HFFc6 (cell line): ENCODE results near the gene OSR1. TPM values are rescaled to one million over a fixed set of nuclear protein-coding genes. Genes with fewer than 3 reads are reported as not detected.
A peak's percentile ranks its signal among the peaks of the same experiment; 100 is the strongest.

ENCODE experiments used
- DNase-seq: peaks from one replicate; pipeline ENCODE4 v3.0.0-alpha.2; 2018
- H3K27ac Mint-ChIP-seq: 2 replicates; pipeline ENCODE4 v1.8.0; 2020; ENCODE audit warnings: mild to moderate bottlenecking, mixed read lengths
- H3K27me3 Mint-ChIP-seq: 2 replicates; pipeline ENCODE4 v1.8.0; 2021; ENCODE audit warnings: mild to moderate bottlenecking, moderate library complexity, mixed read lengths; ENCODE audit not compliant: insufficient read depth
- H3K36me3 Mint-ChIP-seq: 2 replicates; pipeline ENCODE4 v1.8.0; 2021; ENCODE audit warnings: low read depth, mixed read lengths
- H3K4me1 Mint-ChIP-seq: 2 replicates; pipeline ENCODE4 v1.8.0; 2020; ENCODE audit warnings: low read depth, mixed read lengths
- H3K4me3 Mint-ChIP-seq: 2 replicates; pipeline ENCODE4 v1.8.0; 2020; ENCODE audit warnings: mild to moderate bottlenecking, moderate library complexity, mixed read lengths
- H3K9me3 Mint-ChIP-seq: 2 replicates; pipeline ENCODE4 v1.8.0; 2020; ENCODE audit warnings: mild to moderate bottlenecking, mixed read lengths
- CTCF ChIP-seq: fragments of 200-600 bp; sonication (generic); IDR thresholded peaks from 2 replicates; pipeline ENCODE4 v1.5.0; 2021; ENCODE audit warnings: antibody characterized with exemption, mild to moderate bottlenecking
- total RNA-seq, 6 experiments: library from RNA; stranded (reverse); fragmentation: NEBNext Ultra II Directional; extraction: Animal tissue kit (Norgen Biotek cat#: 25700); gene quantifications; 2 replicates in 1 of 6; 3 replicates in 5 of 6; pipeline ENCODE4 v1.2.3, GENCODE V29; 2021

Gene OSR1
- total RNA-seq, 6 experiments from 2014 or later = 5.4 to 11.9 (median 11.1) TPM

- no peaks in the 10 kb centered on the region for H3K9me3 Mint-ChIP-seq
- H3K27ac Mint-ChIP-seq = no peak overlapping the region
Observed at GRCh38 chr2:19331450-19331849, 27.0 kb downstream of the OSR1 start.

DNA sequence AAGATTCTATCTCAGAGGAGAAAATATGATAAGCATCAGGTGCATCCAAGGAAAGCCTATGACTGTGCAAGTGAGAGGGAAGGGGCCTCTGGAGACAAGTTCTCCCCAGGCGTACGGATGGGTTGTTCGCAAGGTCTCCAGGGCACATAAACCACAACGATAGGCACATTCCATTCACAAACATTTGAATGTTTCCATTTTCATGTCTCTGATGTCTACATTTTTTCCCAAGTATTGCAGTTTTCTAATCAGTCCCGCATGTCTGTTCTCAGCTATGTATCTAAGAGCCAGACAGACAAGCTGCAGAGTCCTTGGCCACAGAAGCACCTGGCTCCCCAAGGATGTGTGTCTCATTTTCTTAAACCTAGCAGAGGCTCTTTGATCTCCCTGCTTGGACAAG is 28.0 kb downstream of the OSR1 start:
- no peak overlapping the region for H3K27ac Mint-ChIP-seq
- H3K27me3 Mint-ChIP-seq = peaks cover 1% of the 10 kb centered on the region; the same call in 1 of the 2 replicates
- no peak overlapping the region for H3K4me3 Mint-ChIP-seq
- H3K36me3 Mint-ChIP-seq = no peaks in the 10 kb centered on the region
- DNase-seq = no peak
- no peaks in the 10 kb centered on the region for H3K4me1 Mint-ChIP-seq
- TF ChIP-seq CTCF = no peak
- no peaks in the 10 kb centered on the region for H3K9me3 Mint-ChIP-seq

More at GRCh38 chr2:19331450-19331849, 27.0 kb downstream of the OSR1 start:
- TF ChIP-seq CTCF = no peak
- Mint-ChIP-seq H3K27me3 (peaks cover 1% of the 10 kb centered on the region; the same call in 1 of the 2 replicates), H3K36me3 (no peaks in the 10 kb centered on the region), H3K4me3 (no peak overlapping the region), H3K4me1 (no peaks in the 10 kb centered on the region)
- DNase-seq = no peak

DNA sequence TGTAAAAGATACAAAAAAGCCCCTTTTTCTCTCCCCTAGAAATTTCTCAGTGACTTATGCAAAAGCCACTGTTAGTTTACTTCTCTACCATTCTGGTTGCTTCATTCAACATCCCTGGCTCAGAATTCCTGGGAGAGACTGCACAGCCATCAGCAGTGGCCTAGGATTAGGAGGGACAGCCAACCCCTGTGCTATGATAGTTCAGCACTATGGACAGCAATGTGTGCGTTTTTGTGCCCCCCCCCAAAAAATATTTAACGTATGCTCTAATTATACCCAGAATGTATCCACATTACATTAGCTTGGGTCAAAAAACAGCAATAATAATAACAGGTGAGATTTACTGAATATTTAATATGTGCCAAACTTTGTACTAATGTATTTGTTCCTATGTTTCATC is 29.0 kb downstream of the OSR1 start:
- Mint-ChIP-seq H3K36me3 (no peaks in the 10 kb centered on the region), H3K9me3 (no peaks in the 10 kb centered on the region), H3K4me1 (no peaks in the 10 kb centered on the region), H3K4me3 (no peak overlapping the region), H3K27ac (no peak overlapping the region), H3K27me3 (peaks cover 1% of the 10 kb centered on the region; the same call in 1 of the 2 replicates)
- no peak for TF ChIP-seq CTCF
- no peak for DNase-seq

GRCh38 chr2:19327496-19327895 is 30.9 kb downstream of the OSR1 start:
- no peak for TF ChIP-seq CTCF
- H3K4me1 Mint-ChIP-seq = no peaks in the 10 kb centered on the region; the same call in 1 of the 2 replicates
- no peaks in the 10 kb centered on the region for H3K9me3 Mint-ChIP-seq
- no peak overlapping the region for H3K4me3 Mint-ChIP-seq
- H3K27ac Mint-ChIP-seq = no peak overlapping the region
- DNase-seq = no peak
- H3K36me3 Mint-ChIP-seq = no peaks in the 10 kb centered on the region
- H3K27me3 Mint-ChIP-seq = peaks cover 1% of the 10 kb centered on the region; the same call in 1 of the 2 replicates

DNA sequence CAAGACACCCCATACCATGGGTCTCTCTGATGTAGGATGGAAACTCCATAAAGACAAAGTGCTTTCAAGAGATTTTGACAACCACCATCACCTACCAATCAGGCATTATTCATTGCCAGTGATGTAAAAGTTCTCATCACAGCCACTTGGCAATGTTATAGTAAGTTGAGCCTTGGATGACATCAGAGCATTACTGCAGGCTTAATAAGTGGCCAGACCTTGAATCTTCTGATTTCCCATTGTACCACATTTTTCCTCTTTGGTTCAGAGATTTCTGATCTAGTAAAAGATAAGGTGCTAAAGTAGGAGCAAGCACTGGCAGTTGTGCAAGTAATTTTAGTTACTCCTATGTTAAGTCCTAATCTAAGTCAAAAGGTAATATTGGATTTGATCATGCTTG is 36.5 kb downstream of the OSR1 start:
- H3K9me3 Mint-ChIP-seq = no peaks in the 10 kb centered on the region
- H3K4me3 Mint-ChIP-seq = no peak overlapping the region
- H3K4me1 Mint-ChIP-seq = peaks cover 9% of the 10 kb centered on the region; the same call in 1 of the 2 replicates
- no peak overlapping the region for H3K27ac Mint-ChIP-seq
- peak; percentile 44 for DNase-seq
- TF ChIP-seq CTCF = no peak
- H3K36me3 Mint-ChIP-seq = peaks cover 3% of the 10 kb centered on the region; the same call in 1 of the 2 replicates
- H3K27me3 Mint-ChIP-seq = peaks cover 2% of the 10 kb centered on the region; the same call in 1 of the 2 replicates
